Mesenchymal stem cell (in vitro differentiated cells and primary cell): Measurements from ENCODE around the gene CC2D2B.

Experiments used
- DNase-seq: peaks from one replicate; pipeline ENCODE4 v3.0.0-alpha.2; 2013
- H2AFZ ChIP-seq: one replicate; pipeline ENCODE4 v1.6.1; 2013; ENCODE audit warnings: low read depth, mild to moderate bottlenecking, control low read depth, inconsistent platforms, low read length, moderate library complexity
- H2AK5ac ChIP-seq: 2 replicates; pipeline ENCODE4 v1.6.1; 2013; ENCODE audit warnings: low read length, moderate library complexity, mild to moderate bottlenecking, inconsistent platforms; ENCODE audit not compliant: severe bottlenecking
- H2BK120ac ChIP-seq: one replicate; pipeline ENCODE4 v1.6.1; 2013; ENCODE audit warnings: low read depth, mild to moderate bottlenecking, inconsistent platforms, low read length, moderate library complexity
- H2BK12ac ChIP-seq, 2 experiments: one replicate each; pipeline ENCODE4 v1.6.1; 2013; ENCODE audit warnings: inconsistent platforms in 2 of 2, low read length in 2 of 2, mild to moderate bottlenecking in 2 of 2, moderate library complexity in 2 of 2, control low read depth in 1 of 2
- H2BK15ac ChIP-seq: one replicate; pipeline ENCODE4 v1.6.1; 2013; ENCODE audit warnings: mild to moderate bottlenecking, low read depth, inconsistent platforms; ENCODE audit not compliant: poor library complexity, severe bottlenecking
- H2BK5ac ChIP-seq: 2 replicates; pipeline ENCODE4 v1.6.1; 2013; ENCODE audit warnings: low read depth, mild to moderate bottlenecking, low read length, control low read depth, inconsistent platforms; ENCODE audit not compliant: poor library complexity, severe bottlenecking
- H3K14ac ChIP-seq, 2 experiments: one replicate each; pipeline ENCODE4 v1.6.1; 2013; ENCODE audit warnings: inconsistent platforms in 2 of 2, low read length in 2 of 2, control low read depth in 1 of 2, mild to moderate bottlenecking in 1 of 2, moderate library complexity in 1 of 2
- H3K18ac ChIP-seq, 2 experiments: one replicate each; pipeline ENCODE4 v1.6.1; 2013; ENCODE audit warnings: inconsistent platforms in 2 of 2, low read length in 2 of 2, control low read depth in 1 of 2, low read depth in 1 of 2, mild to moderate bottlenecking in 1 of 2
- H3K23ac ChIP-seq, 2 experiments: one replicate each; pipeline ENCODE4 v1.6.1; 2013; ENCODE audit warnings: inconsistent platforms in 2 of 2, low read length in 2 of 2, mild to moderate bottlenecking in 2 of 2, moderate library complexity in 2 of 2, control low read depth in 1 of 2
- H3K27ac ChIP-seq: 2 replicates; pipeline ENCODE4 v1.5.1; 2013; ENCODE audit warnings: mild to moderate bottlenecking, moderate library complexity, low read length, control low read depth, inconsistent platforms; ENCODE audit not compliant: poor library complexity, severe bottlenecking
- H3K27me3 ChIP-seq, 2 experiments: 2 replicates each; pipeline versions ENCODE4 v1.6.1 to v1.7.0; 2013; ENCODE audit warnings: low read length in 2 of 2, mild to moderate bottlenecking in 2 of 2, moderate library complexity in 2 of 2, control low read depth in 1 of 2, inconsistent platforms in 1 of 2; ENCODE audit not compliant: control insufficient read depth in 1 of 2, insufficient read depth in 1 of 2
- H3K36me3 ChIP-seq, 2 experiments: 2 replicates each; pipeline versions ENCODE4 v1.6.1 to v1.7.0; 2013; ENCODE audit warnings: low read length in 2 of 2, control low read depth in 1 of 2, inconsistent platforms in 1 of 2, low read depth in 1 of 2, mild to moderate bottlenecking in 1 of 2; ENCODE audit not compliant: insufficient read depth in 2 of 2, control insufficient read depth in 1 of 2
- H3K4ac ChIP-seq, 2 experiments: one replicate each; pipeline ENCODE4 v1.6.1; 2013; ENCODE audit warnings: inconsistent platforms in 2 of 2, low read length in 2 of 2, mild to moderate bottlenecking in 2 of 2, moderate library complexity in 2 of 2, control low read depth in 1 of 2, low read depth in 1 of 2
- H3K4me1 ChIP-seq: 2 replicates; pipeline ENCODE4 v1.6.1; 2013; ENCODE audit warnings: low read depth, low read length, control low read depth; ENCODE audit not compliant: control insufficient read depth, insufficient read depth
- H3K4me2 ChIP-seq: 2 replicates; pipeline ENCODE4 v1.6.1; 2013; ENCODE audit warnings: low read length, mild to moderate bottlenecking, inconsistent platforms; ENCODE audit not compliant: poor library complexity, severe bottlenecking
- H3K4me3 ChIP-seq, 2 experiments: 2 replicates each; pipeline versions ENCODE4 v1.5.1 to v1.7.0; 2013; ENCODE audit warnings: low read length in 2 of 2, mild to moderate bottlenecking in 2 of 2, control low read depth in 1 of 2, low read depth in 1 of 2; ENCODE audit not compliant: insufficient read depth in 1 of 2
- H3K79me1 ChIP-seq: replicated peaks from 2 replicates; pipeline ENCODE4 v1.6.1; 2013; ENCODE audit warnings: mild to moderate bottlenecking, control low read depth, low read length, inconsistent platforms; ENCODE audit not compliant: poor library complexity, severe bottlenecking
- H3K9ac ChIP-seq: 2 replicates; pipeline ENCODE4 v1.7.0; 2013; ENCODE audit warnings: mild to moderate bottlenecking, low read length, moderate library complexity
- H3K9me3 ChIP-seq: 2 replicates; pipeline ENCODE4 v1.7.0; 2013; ENCODE audit warnings: mild to moderate bottlenecking, low read length; ENCODE audit not compliant: control insufficient read depth
- H4K8ac ChIP-seq: one replicate; pipeline ENCODE4 v1.6.1; 2013; ENCODE audit warnings: inconsistent platforms, mild to moderate bottlenecking, low read length, moderate library complexity
- H4K91ac ChIP-seq: one replicate; pipeline ENCODE4 v1.6.1; 2013; ENCODE audit warnings: mild to moderate bottlenecking, low read length, inconsistent platforms
- WGBS: methylation state at CpG from one replicate; pipeline ENCODE4 v1.1.7; 2013; ENCODE audit warnings: mixed read lengths; 5-methylcytosine and 5-hydroxymethylcytosine counted together

CC2D2B gene

DNA sequence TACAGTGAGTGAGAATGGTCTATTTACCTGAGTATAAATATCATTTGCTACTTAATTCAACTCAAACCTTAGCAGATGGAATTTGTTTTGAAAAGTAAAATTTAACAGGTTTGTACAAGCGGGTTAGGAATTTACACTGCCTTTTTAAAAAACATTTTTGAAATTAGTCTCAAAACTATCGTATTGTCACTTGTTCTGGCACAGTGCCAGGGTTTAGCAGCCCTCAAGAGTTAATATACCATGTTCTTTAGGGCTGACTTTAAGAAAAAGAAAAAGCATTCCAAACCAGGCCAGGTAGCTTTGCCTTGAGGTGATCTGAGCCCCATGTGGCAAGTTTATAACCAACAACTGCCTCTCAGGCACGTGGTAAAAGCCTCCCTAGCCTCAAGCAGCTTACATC lies 153.5 kb downstream of the CC2D2B start:
- Histone ChIP-seq H2BK120ac (no peak overlapping the region), H3K79me1 (peaks cover 10% of the 10 kb centered on the region), H3K9ac (no peak overlapping the region), H2AK5ac (no peak overlapping the region), H3K4me2 (no peak overlapping the region), H2BK12ac (no peak overlapping the region), H3K27ac (no peak overlapping the region), H4K8ac (no peak overlapping the region), H4K91ac (no peak overlapping the region), H2BK15ac (no peak overlapping the region), H3K23ac (no peak overlapping the region), H3K4me3 (no peak overlapping the region), H3K4me1 (no peaks in the 10 kb centered on the region), H3K18ac (no peak overlapping the region), H3K4ac (no peak overlapping the region), H3K14ac (no peak overlapping the region), H2BK5ac (no peak overlapping the region), H3K9me3 (no peaks in the 10 kb centered on the region), H3K36me3 (peaks cover 21 to 63% of the 10 kb centered on the region in 2 experiments), H3K27me3 (no peaks in the 10 kb centered on the region), H2AFZ (no peak overlapping the region)
- 83% methylated on average over 2 of the region's 3 CpGs for WGBS
- no peak for DNase-seq

DNA sequence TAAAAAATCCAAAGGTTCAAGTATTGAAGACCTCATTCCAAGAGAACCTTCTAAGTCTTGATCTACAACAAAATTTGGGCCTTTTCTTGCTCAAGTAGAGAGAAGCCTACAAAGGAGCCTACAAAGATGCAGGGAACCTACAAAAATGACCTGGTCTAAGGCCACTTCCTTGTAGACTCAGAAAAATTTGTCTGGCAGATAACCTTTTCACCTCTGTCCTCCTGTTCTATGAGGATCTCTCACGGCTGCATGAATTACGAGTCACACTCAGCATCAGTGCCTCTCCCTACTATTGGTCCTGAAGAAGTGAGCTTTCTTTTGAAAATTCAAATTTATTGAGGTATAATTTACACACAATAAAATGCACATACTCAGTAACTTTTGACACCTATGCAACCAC lies 164.9 kb downstream of the CC2D2B start:
- Histone ChIP-seq H3K4me3 (no peak overlapping the region), H2BK120ac (no peak overlapping the region), H3K23ac (no peak overlapping the region), H3K27ac (no peak overlapping the region), H3K18ac (no peak overlapping the region), H4K8ac (no peak overlapping the region), H3K79me1 (no peaks in the 10 kb centered on the region), H2BK5ac (no peak overlapping the region), H3K36me3 (no peaks in the 10 kb centered on the region), H2AFZ (no peak overlapping the region), H2BK12ac (no peak overlapping the region), H3K9me3 (no peaks in the 10 kb centered on the region), H3K27me3 (no peaks in the 10 kb centered on the region), H2BK15ac (no peak overlapping the region), H3K4me2 (no peak overlapping the region), H4K91ac (no peak overlapping the region), H3K14ac (no peak overlapping the region), H2AK5ac (no peak overlapping the region), H3K4ac (no peak overlapping the region), H3K4me1 (no peaks in the 10 kb centered on the region), H3K9ac (no peak overlapping the region)
- DNase-seq: no peak
- 40% methylated on average over 1 of the region's 2 CpGs for WGBS

DNA sequence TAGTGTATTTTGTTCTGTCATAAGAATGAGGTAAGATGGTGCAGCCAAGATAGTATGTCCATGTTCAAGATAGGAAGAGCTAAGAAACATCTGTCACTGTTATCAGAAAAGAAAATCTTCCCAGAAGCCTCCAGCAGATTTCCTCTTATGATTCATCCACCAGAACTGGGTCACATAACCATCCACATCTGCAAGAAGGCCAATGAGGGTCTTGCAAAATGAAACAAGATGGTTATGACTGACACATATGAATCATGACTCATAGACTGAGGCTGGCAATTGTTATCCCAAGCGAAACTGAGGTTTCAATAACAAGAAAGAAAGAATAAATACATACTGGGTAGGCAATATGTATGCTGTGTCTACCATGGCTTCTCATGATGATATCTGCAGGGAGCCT lies 165.9 kb downstream of the CC2D2B start:
- H3K36me3 ChIP-seq: no peaks in the 10 kb centered on the region
- H3K18ac ChIP-seq: no peak overlapping the region
- H3K4ac ChIP-seq: no peak overlapping the region
- H2AK5ac ChIP-seq: no peak overlapping the region
- no peak overlapping the region for H2BK12ac ChIP-seq
- no peak overlapping the region for H3K4me3 ChIP-seq
- H4K91ac ChIP-seq: no peak overlapping the region
- H3K23ac ChIP-seq: no peak overlapping the region
- H3K4me2 ChIP-seq: no peak overlapping the region
- WGBS: no CpG with 5 or more reads among the region's 1 CpG
- H4K8ac ChIP-seq: no peak overlapping the region
- no peak overlapping the region for H3K9ac ChIP-seq
- no peaks in the 10 kb centered on the region for H3K27me3 ChIP-seq
- H3K9me3 ChIP-seq: no peaks in the 10 kb centered on the region
- no peak overlapping the region for H3K27ac ChIP-seq
- no peak overlapping the region for H2BK15ac ChIP-seq
- no peak overlapping the region for H2BK5ac ChIP-seq
- no peaks in the 10 kb centered on the region for H3K4me1 ChIP-seq
- no peaks in the 10 kb centered on the region for H3K79me1 ChIP-seq
- no peak overlapping the region for H3K14ac ChIP-seq
- H2AFZ ChIP-seq: no peak overlapping the region
- DNase-seq: peak; percentile 41
- no peak overlapping the region for H2BK120ac ChIP-seq

DNA sequence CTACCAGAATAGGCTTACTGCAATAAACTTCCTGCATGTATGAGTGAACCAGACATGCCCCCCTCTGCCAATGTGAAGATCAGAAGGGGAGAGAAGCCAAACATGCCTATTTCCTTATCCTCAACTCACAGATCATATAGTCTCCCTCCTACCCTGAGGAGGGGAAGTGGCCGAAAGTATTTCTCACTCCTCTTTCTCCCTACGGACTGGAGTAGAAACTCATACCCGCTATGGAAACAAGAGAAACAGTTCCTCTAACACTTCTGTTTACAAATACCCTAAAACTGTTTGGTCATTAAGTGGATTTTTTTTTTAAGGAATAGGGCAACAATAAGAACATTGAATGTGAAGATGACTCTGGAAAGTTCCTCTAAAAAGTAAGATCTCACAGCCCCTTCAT lies 167.0 kb downstream of the CC2D2B start:
- H3K4me3 ChIP-seq: no peak overlapping the region
- no peak overlapping the region for H2BK120ac ChIP-seq
- no peaks in the 10 kb centered on the region for H3K79me1 ChIP-seq
- H3K9me3 ChIP-seq: no peaks in the 10 kb centered on the region
- no peak overlapping the region for H2BK5ac ChIP-seq
- H3K23ac ChIP-seq: no peak overlapping the region
- H3K4me1 ChIP-seq: no peaks in the 10 kb centered on the region
- no CpG with 5 or more reads among the region's 3 CpGs for WGBS
- H2BK15ac ChIP-seq: no peak overlapping the region
- no peak overlapping the region for H4K8ac ChIP-seq
- no peaks in the 10 kb centered on the region for H3K36me3 ChIP-seq
- H2AFZ ChIP-seq: no peak overlapping the region
- H3K4ac ChIP-seq: no peak overlapping the region
- no peak for DNase-seq
- no peak overlapping the region for H3K27ac ChIP-seq
- H3K4me2 ChIP-seq: no peak overlapping the region
- no peak overlapping the region for H3K14ac ChIP-seq
- no peak overlapping the region for H2BK12ac ChIP-seq
- H3K27me3 ChIP-seq: no peaks in the 10 kb centered on the region
- no peak overlapping the region for H2AK5ac ChIP-seq
- no peak overlapping the region for H4K91ac ChIP-seq
- H3K9ac ChIP-seq: no peak overlapping the region
- peak overlapping the region in 1 of 2 experiments; percentile 16 for H3K18ac ChIP-seq
